ENCODE measurements around the gene IGSF8.

GRCh38 chr1:160099716-160100375, 1.4 kb upstream of the IGSF8 start:
- TF ChIP-seq EZH2phosphoT487 (IDR thresholded peaks at IDR 0.05; ENCODE audit: borderline replicate concordance, low read length), result no peak
- no peak for TF ChIP-seq CTCF (IDR thresholded peaks at IDR 0.05; ENCODE audit: low read depth, low read length, poor library complexity, severe bottlenecking)
